Kidney epithelial cell (primary cell): ENCODE results near the gene PTGR2. TPM values are rescaled to one million over a fixed set of nuclear protein-coding genes. Genes with fewer than 3 reads are reported as not detected.
A peak's percentile ranks its signal among the peaks of the same experiment; 100 is the strongest.

Experiments
- DNase-seq: peaks from one replicate; pipeline ENCODE4 v3.0.0-alpha.2; 2010; ENCODE audit warnings: low read depth
- H3K27me3 ChIP-seq: 2 replicates; pipeline ENCODE4 v1.6.0; 2011; ENCODE audit warnings: low read length; ENCODE audit not compliant: control insufficient read depth, insufficient read depth
- H3K36me3 ChIP-seq: 2 replicates; pipeline ENCODE4 v1.5.1; 2011; ENCODE audit warnings: low read length; ENCODE audit not compliant: control insufficient read depth, insufficient read depth
- H3K4me3 ChIP-seq: 2 replicates; pipeline ENCODE4 v1.5.1; 2011; ENCODE audit warnings: low read depth, mild to moderate bottlenecking, control low read depth, low read length
- CTCF ChIP-seq: IDR thresholded peaks from 2 replicates; pipeline ENCODE4 v1.5.1; 2011; ENCODE audit warnings: mild to moderate bottlenecking, moderate library complexity, low read length, control low read depth, inconsistent platforms; ENCODE audit not compliant: insufficient read depth, poor library complexity, severe bottlenecking
- total RNA-seq: library from RNA; depleted of rRNA; stranded (reverse); fragments of >200 nt; gene quantifications from 2 replicates; pipeline ENCODE4 v1.2.3, GENCODE V29; 2015

Gene PTGR2
- total RNA-seq, 1 donor from 2014 or later, result 5.7 TPM

DNA sequence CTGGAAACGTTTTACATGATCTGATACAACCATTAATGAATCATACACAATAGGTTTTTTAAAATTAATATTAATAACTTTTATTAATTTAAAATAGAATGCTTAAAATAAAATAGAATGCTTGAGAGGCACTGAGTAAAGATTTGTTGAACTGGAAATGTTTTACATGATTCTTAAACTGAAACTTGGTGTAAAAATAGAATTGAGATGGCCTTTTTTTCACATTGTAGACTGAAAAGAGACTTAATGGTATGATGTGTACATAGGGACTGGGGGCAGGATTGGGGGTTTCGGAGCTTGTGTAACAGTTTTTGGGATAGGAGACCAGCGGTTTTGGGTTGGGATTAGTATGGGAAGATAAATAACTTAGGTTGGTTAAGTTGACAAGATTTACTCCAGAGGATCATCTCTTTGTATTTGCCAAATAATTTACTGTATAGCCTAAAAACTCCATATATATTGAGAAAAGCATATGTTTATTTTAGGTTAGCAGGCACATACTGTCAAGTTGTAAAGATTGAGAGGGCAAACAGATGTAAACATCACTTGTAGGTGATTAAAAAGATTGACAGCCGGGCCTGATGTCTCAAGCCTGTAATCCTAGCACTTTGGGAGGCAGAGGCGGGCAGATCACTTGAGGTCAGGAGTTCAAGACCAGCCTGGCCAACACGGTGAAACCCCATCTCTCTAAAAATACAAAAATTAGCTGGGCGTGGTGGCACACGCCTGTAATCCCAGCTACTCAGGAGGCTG lies 33.0 kb downstream of the PTGR2 start:
- no peak for TF ChIP-seq CTCF
- Histone ChIP-seq H3K27me3 (no peaks in the 10 kb centered on the region), H3K4me3 (no peak overlapping the region), H3K36me3 (no peaks in the 10 kb centered on the region)
- DNase-seq, result no peak

GRCh38 chr14:73886449-73887317 lies 35.1 kb downstream of the PTGR2 start, which contains the start of gene ZNF410:
Gene ZNF410 (plus strand): TSS chr14:73886859. CDS start chr14:73892176, 5,317 bp downstream.
- peak within 1 kb of the TSS; percentile 91 for H3K4me3 ChIP-seq
- peak; percentile 85 for DNase-seq
- no peak for TF ChIP-seq CTCF
- no peaks in the 10 kb centered on the region for H3K27me3 ChIP-seq
- no peaks in the 10 kb centered on the region for H3K36me3 ChIP-seq

- no peaks in the 10 kb centered on the region for H3K36me3 ChIP-seq
- no peaks in the 10 kb centered on the region for H3K27me3 ChIP-seq
- H3K4me3 ChIP-seq, result peak overlapping the region; percentile 91
- no peak for DNase-seq
- TF ChIP-seq CTCF, result no peak
Measured at GRCh38 chr14:73887318-73887616, 35.6 kb downstream of the PTGR2 start.

- Histone ChIP-seq H3K36me3 (no peaks in the 10 kb centered on the region), H3K4me3 (peak overlapping the region; percentile 91), H3K27me3 (no peaks in the 10 kb centered on the region)
- no peak for TF ChIP-seq CTCF
- DNase-seq, result no peak
Measured at GRCh38 chr14:73887694-73888459, 36.2 kb downstream of the PTGR2 start.

- Histone ChIP-seq H3K27me3 (no peaks in the 10 kb centered on the region), H3K4me3 (peak overlapping the region; percentile 1), H3K36me3 (no peaks in the 10 kb centered on the region)
- DNase-seq, result no peak
- no peak for TF ChIP-seq CTCF
Measured at GRCh38 chr14:73888460-73888725, 36.8 kb downstream of the PTGR2 start.
